Mesenteric fat pad (tissue), 1 donor: ENCODE measurements around the gene SRRM5. TPM values are rescaled to one million over a fixed set of nuclear protein-coding genes. Genes with fewer than 3 reads are reported as not detected.
"Not testable (repeated sequence)": the region's sequence is repeated elsewhere in the genome, so short reads cannot be mapped to it uniquely, and the experiment has no call there.

ENCODE experiments used
- DNase-seq: peaks from one replicate; pipeline ENCODE4 v3.0.0-alpha.2; 2020; ENCODE audit warnings: low spot score
- long read RNA-seq: library from polyadenylated mRNA; unstranded; transcript quantifications from one replicate; pipeline ENCODE4 v2.0.0, GENCODE V29; 2020
- total RNA-seq: library from RNA; stranded (reverse); fragmentation: NEBNext Ultra II Directional; extraction: Animal tissue kit (Norgen Biotek cat#: 25700); gene quantifications from one replicate; pipeline ENCODE4 v1.2.1, GENCODE V29; 2021
- donor health status: DM: yes; HTN: yes; CAD: no.

SRRM5 gene
- 0.22 TPM for total RNA-seq
- long read RNA-seq = 0 reads

DNA sequence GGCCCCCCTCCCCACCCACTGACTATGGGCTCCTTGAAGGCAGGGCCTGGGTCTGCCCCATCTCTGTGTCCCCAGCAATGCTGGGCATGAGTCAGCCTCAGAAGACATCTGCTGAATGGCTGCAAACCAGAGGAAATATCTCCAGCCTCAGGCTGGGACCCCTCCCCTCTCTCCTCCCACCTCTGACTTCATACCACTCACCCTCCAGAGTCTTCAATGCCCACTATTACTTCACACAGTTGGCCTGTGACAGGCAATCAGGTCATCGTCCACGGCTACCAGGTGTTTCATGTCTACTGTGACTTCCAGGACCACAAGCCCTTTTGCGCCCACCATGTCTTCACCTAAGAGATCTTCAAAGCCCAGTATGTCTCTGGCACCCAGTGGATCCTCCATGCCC is at the start of gene SRRM5:
Gene SRRM5 (plus strand): TSS at position 301 of the 400 bp plus-strand sequence. CDS start 34 bp downstream, at position 335.
- no peak for DNase-seq

GRCh38 chr19:43562226-43562697 is 49.6 kb upstream of the SRRM5 start:
- no peak for DNase-seq

DNA sequence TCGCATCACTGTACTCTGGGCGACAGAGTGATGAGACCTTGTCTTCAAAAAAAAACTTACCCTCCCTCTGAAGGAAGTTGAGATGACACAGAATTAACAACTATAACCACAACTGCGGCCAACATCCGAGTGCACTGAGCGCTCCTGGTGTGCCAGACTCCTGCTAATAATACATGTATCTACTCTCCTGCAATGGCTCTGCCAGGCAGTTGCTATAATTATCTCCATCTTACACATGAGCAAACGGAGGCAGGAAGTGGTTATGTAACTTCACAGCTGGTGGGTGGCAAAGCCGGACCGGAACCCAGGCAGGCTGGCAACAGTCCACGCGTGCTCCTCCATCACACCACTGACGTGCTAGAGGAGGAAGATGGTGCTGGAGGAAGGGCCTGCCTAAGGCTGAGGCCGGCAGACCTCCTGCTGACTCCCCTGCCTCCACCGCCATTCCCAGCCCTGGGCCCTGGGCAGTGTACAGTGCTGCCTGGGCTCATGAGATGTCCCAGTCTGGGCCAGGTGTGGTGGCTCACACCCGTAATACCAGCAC is 49.1 kb upstream of the SRRM5 start:
- no peak for DNase-seq

GRCh38 chr19:43563816-43564457 is 48.0 kb upstream of the SRRM5 start:
- DNase-seq = no peak

DNA sequence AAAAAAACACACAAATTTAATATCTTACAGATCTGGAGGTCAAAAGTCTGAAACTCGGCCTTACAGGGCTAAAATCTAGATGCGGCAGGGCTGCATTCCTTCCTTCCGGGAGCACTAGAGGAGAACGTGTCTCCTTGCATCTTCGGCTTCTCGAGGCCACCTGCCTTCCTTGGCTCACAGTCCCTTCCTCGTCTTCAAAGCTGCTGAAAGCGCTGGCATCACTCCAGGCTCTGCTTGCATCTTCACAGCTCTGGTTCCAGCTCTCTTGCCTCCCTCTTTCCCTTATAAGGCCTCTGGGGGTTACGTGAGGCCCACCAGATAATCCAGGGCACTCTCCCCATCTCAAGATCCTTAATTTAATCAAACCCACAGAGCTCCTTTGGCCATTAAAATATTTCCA is 47.1 kb upstream of the SRRM5 start:
- DNase-seq = no peak

DNA sequence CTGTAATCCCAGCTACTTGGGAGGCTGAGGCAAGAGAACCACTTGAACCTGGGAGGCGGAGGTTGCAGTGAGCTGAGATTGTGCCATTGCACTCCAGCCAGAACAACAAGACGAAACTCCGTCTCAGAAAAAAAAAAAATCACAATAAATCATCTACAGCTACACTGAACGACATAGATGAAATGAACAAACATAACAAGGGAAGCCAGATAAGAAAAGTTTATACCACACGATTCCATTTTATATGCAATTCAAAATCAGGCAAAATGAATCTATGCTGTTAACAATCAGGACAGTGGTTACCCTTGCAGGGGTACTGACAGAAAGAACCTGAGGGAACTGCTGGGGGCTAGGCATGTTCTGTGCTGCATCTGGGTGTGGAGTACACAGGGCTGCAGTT is 42.2 kb upstream of the SRRM5 start:
- no peak for DNase-seq

- DNase-seq = no peak
Measured at GRCh38 chr19:43570174-43570791, 41.6 kb upstream of the SRRM5 start.

- DNase-seq = no peak
Measured at GRCh38 chr19:43572171-43572588, 39.7 kb upstream of the SRRM5 start.

GRCh38 chr19:43574424-43575155 is 37.3 kb upstream of the SRRM5 start:
- no peak for DNase-seq

GRCh38 chr19:43575156-43575950 is 36.5 kb upstream of the SRRM5 start, which contains the start of the genes PINLYP and XRCC1:
Gene PINLYP (plus strand): TSS chr19:43575801. CDS start chr19:43577192, 1,391 bp downstream.
Gene XRCC1 (minus strand): TSS chr19:43575527. CDS start chr19:43575458, 69 bp downstream.
- DNase-seq = peak; percentile 99

- no peak for DNase-seq
Measured at GRCh38 chr19:43575955-43576878, 35.7 kb upstream of the SRRM5 start.

DNA sequence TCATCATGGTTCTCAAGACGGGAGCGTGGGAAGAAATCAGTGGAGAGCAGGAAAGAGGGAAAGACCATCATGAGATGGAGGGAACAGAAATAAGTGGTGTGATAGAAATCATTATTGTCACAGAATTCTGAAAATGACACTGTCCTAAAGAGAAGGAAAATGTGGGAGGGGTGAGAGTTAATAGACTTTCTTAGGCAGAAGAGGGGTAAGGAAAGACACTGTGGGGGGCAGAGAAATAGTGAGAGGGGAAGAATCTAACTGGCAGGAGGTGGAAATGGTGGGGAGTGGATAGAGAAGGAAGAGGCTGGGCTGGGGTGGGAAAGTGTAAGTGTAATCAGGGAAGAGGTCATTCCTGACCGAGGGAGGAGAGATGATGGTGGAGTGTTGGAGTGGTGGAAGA is 33.1 kb upstream of the SRRM5 start:
- DNase-seq = no peak

DNA sequence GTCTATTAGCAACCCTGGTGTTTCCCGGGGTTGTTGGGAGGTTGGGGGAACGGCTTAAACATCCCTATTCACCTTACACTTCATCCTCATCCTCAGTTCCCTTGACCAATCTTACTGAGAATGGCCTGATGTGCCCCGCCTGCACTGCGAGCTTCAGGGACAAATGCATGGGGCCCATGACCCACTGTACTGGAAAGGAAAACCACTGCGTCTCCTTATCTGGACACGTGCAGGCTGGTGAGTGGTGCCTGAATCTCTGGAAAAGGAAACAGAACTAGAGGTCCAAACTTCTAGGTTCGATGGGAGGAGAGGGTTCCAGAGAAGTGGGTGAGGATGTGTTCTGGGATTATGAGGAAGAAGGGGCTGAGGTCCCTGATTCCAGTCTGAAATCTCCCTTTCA is 30.4 kb upstream of the SRRM5 start:
- no peak for DNase-seq

DNA sequence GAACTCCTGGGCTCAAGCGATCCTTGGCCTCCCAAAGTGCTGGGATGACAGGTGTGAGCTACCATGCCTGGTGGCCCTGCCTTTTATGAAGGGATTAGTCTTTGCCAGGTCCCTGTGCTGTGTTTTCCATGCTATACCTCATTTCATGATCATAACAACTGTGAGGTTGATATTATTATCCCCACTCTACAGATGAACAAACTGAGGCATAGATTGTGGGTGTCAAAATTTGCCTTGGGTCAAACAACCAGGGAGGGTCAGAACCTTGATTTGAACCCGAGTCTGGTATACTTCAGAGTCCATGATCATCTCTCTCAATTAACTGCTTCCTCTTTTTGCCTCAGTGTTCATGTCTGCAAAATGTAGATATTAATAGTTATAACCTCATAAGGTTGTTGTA is 29.4 kb upstream of the SRRM5 start:
- no peak for DNase-seq

GRCh38 chr19:43584484-43584883 is 27.4 kb upstream of the SRRM5 start:
- DNase-seq = no peak

GRCh38 chr19:43586346-43586745 is 25.5 kb upstream of the SRRM5 start:
- no peak for DNase-seq

DNA sequence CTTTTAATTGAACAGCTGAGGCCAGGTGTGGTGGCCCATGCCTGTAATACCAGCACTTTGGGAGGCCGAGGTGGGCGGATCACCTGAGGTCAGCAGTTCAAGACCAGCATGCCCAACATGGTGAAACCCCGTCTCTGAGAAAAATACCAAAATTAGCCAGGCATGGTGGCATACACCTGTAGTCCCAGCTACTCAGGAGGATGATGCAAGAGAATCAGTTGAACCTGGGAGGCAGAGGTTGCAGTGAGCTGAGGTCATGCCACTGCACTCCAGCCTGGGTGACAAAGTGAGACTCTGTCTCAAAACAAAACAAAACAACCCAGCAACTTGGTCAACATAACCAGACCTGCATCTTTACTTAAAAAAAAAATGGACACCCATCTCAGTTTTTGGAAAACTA is 24.9 kb upstream of the SRRM5 start:
- not testable (repeated sequence) for DNase-seq

- no peak for DNase-seq
Measured at GRCh38 chr19:43589277-43589676, 22.6 kb upstream of the SRRM5 start.

- no peak for DNase-seq
Measured at GRCh38 chr19:43589678-43590077, 22.2 kb upstream of the SRRM5 start.
